HG02610 (cell line): ENCODE results near the gene RBM25.
"Not testable (repeated sequence)": the region's sequence is repeated elsewhere in the genome, so short reads cannot be mapped to it uniquely, and the experiment has no call there.

Source experiments
- ATAC-seq: cut with Tn5 transposase; IDR thresholded peaks from one replicate; pipeline ENCODE4 v1.9.1; 2021; ENCODE audit warnings: mild to moderate bottlenecking, moderate library complexity; ENCODE audit not compliant: unreplicated experiment

The RBM25 gene

GRCh38 chr14:73168274-73168673 is 109.9 kb downstream of the RBM25 start:
- no peak for ATAC-seq

- ATAC-seq, result no peak
Measured at GRCh38 chr14:73168691-73169090, 110.4 kb downstream of the RBM25 start.

- ATAC-seq, result not testable (repeated sequence)
Measured at GRCh38 chr14:73169855-73170254, 111.5 kb downstream of the RBM25 start.

GRCh38 chr14:73170686-73171085 is 112.4 kb downstream of the RBM25 start:
- no peak for ATAC-seq

- ATAC-seq, result no peak
Measured at GRCh38 chr14:73172500-73172899, 114.2 kb downstream of the RBM25 start.

- ATAC-seq, result no peak
Measured at GRCh38 chr14:73173092-73173735, 114.9 kb downstream of the RBM25 start.
